ENCODE results near the gene CHCHD6. TPM values are rescaled to one million over a fixed set of nuclear protein-coding genes. Genes with fewer than 3 reads are reported as not detected.

The CHCHD6 gene
- total RNA-seq, 2 experiments from 2014 or later, result 17.2 to 17.7 TPM

GRCh38 chr3:126677862-126678503, 26.1 kb upstream of the CHCHD6 start:
- H3K4me1 Mint-ChIP-seq (ENCODE audit: low read depth), result peaks cover 3% of the 10 kb centered on the region
- no peak overlapping the region for H3K4me3 Mint-ChIP-seq
- CTCF ChIA-PET, result interaction anchor here (0.7 to 2.5 kb wide), 8 partner anchors 17 to 870 kb away, joined by 3 to 18 read pairs (median 4); partner anchors contain the start of genes CHCHD6 and PLXNA1
- H3K9me3 Mint-ChIP-seq, result peaks cover 3% of the 10 kb centered on the region
- intact Hi-C loops (cut with micrococcal nuclease), result no loop called here
- no peak overlapping the region for H3K27ac Mint-ChIP-seq
- no peak for DNase-seq
- H3K36me3 Mint-ChIP-seq (ENCODE audit: low read depth), result no peaks in the 10 kb centered on the region
- H3K27me3 Mint-ChIP-seq (ENCODE audit: low read depth), result peaks cover 5% of the 10 kb centered on the region

GRCh38 chr3:126678693-126679317, 25.2 kb upstream of the CHCHD6 start:
- intact Hi-C loops (cut with micrococcal nuclease), result loop anchor here (1.0 kb wide), 3 partner anchors 303 to 868 kb away; no protein-coding TSS in a partner anchor
- Mint-ChIP-seq H3K4me3 (peak overlapping the region; percentile 5), H3K36me3 (ENCODE audit: low read depth) (no peaks in the 10 kb centered on the region), H3K9me3 (peaks cover 1% of the 10 kb centered on the region), H3K27ac (no peak overlapping the region), H3K27me3 (ENCODE audit: low read depth) (peaks cover 5% of the 10 kb centered on the region), H3K4me1 (ENCODE audit: low read depth) (peaks cover 3% of the 10 kb centered on the region)
- no peak for DNase-seq
- CTCF ChIA-PET, result interaction anchor here (1.0 to 2.5 kb wide), 14 partner anchors 12 to 869 kb away, joined by 3 to 18 read pairs (median 4); partner anchors contain the start of genes CHCHD6 and PLXNA1

- CTCF ChIA-PET, result interaction anchor here (0.5 to 2.5 kb wide), 19 partner anchors 12 to 1082 kb away, joined by 3 to 18 read pairs (median 4); partner anchors contain the start of gene PLXNA1
- no peaks in the 10 kb centered on the region for H3K9me3 Mint-ChIP-seq
- H3K4me1 Mint-ChIP-seq (ENCODE audit: low read depth), result peaks cover 3% of the 10 kb centered on the region
- peaks cover 5% of the 10 kb centered on the region for H3K27me3 Mint-ChIP-seq (ENCODE audit: low read depth)
- intact Hi-C loops (cut with micrococcal nuclease), result loop anchor here (1.0 kb wide), 3 partner anchors 303 to 868 kb away; no protein-coding TSS in a partner anchor
- no peak overlapping the region for H3K27ac Mint-ChIP-seq
- peak overlapping the region; percentile 5 for H3K4me3 Mint-ChIP-seq
- peak; percentile 86 for DNase-seq
- H3K36me3 Mint-ChIP-seq (ENCODE audit: low read depth), result no peaks in the 10 kb centered on the region
Measured at GRCh38 chr3:126679318-126679751, 24.7 kb upstream of the CHCHD6 start.

GRCh38 chr3:126679831-126680666, 24.0 kb upstream of the CHCHD6 start:
- H3K27ac Mint-ChIP-seq, result no peak overlapping the region
- CTCF ChIA-PET, result interaction anchor here (0.5 to 2.5 kb wide), 19 partner anchors 12 to 1083 kb away, joined by 3 to 18 read pairs (median 4); partner anchors contain the start of gene PLXNA1
- intact Hi-C loops (cut with micrococcal nuclease), result loop anchor here (1.0 kb wide), 3 partner anchors 302 to 867 kb away; no protein-coding TSS in a partner anchor
- H3K27me3 Mint-ChIP-seq (ENCODE audit: low read depth), result peaks cover 5% of the 10 kb centered on the region
- no peak overlapping the region for H3K4me3 Mint-ChIP-seq
- H3K9me3 Mint-ChIP-seq, result no peaks in the 10 kb centered on the region
- no peaks in the 10 kb centered on the region for H3K36me3 Mint-ChIP-seq (ENCODE audit: low read depth)
- no peak for DNase-seq
- peaks cover 3% of the 10 kb centered on the region for H3K4me1 Mint-ChIP-seq (ENCODE audit: low read depth)

- H3K9me3 Mint-ChIP-seq, result no peaks in the 10 kb centered on the region
Measured at GRCh38 chr3:126680667-126681055, 23.4 kb upstream of the CHCHD6 start.

GRCh38 chr3:126682009-126682408, 22.0 kb upstream of the CHCHD6 start:
- Mint-ChIP-seq H3K9me3 (no peaks in the 10 kb centered on the region), H3K27me3 (ENCODE audit: low read depth) (peaks cover 5% of the 10 kb centered on the region), H3K36me3 (ENCODE audit: low read depth) (no peaks in the 10 kb centered on the region), H3K4me3 (no peak overlapping the region), H3K4me1 (ENCODE audit: low read depth) (peaks cover 3% of the 10 kb centered on the region), H3K27ac (no peak overlapping the region)
- CTCF ChIA-PET, result no interaction called here
- intact Hi-C loops (cut with micrococcal nuclease), result no loop called here
- no peak for DNase-seq

More at GRCh38 chr3:126680667-126681055, 23.4 kb upstream of the CHCHD6 start:
- Mint-ChIP-seq H3K36me3 (ENCODE audit: low read depth) (no peaks in the 10 kb centered on the region), H3K4me3 (no peak overlapping the region), H3K27ac (no peak overlapping the region), H3K4me1 (ENCODE audit: low read depth) (peaks cover 3% of the 10 kb centered on the region), H3K27me3 (ENCODE audit: low read depth) (peaks cover 5% of the 10 kb centered on the region)
- intact Hi-C loops (cut with micrococcal nuclease), result no loop called here
- CTCF ChIA-PET, result interaction anchor here (0.8 to 2.5 kb wide), 7 partner anchors 12 to 840 kb away, joined by 3 to 8 read pairs (median 4); no protein-coding TSS in a partner anchor
- no peak for DNase-seq

GRCh38 chr3:126683069-126683468, 21.0 kb upstream of the CHCHD6 start:
- intact Hi-C loops (cut with micrococcal nuclease), result no loop called here
- no peak for DNase-seq
- CTCF ChIA-PET, result interaction anchor here (0.6 kb wide), 1 partner anchor 565 kb away, joined by 3 read pairs; no protein-coding TSS in a partner anchor
- Mint-ChIP-seq H3K4me3 (no peak overlapping the region), H3K27ac (no peak overlapping the region), H3K4me1 (ENCODE audit: low read depth) (peaks cover 3% of the 10 kb centered on the region), H3K27me3 (ENCODE audit: low read depth) (peaks cover 5% of the 10 kb centered on the region), H3K36me3 (ENCODE audit: low read depth) (no peaks in the 10 kb centered on the region), H3K9me3 (no peaks in the 10 kb centered on the region)

GRCh38 chr3:126684218-126684751, 19.8 kb upstream of the CHCHD6 start:
- no peaks in the 10 kb centered on the region for H3K27me3 Mint-ChIP-seq (ENCODE audit: low read depth)
- no peaks in the 10 kb centered on the region for H3K4me1 Mint-ChIP-seq (ENCODE audit: low read depth)
- H3K9me3 Mint-ChIP-seq, result no peaks in the 10 kb centered on the region
- intact Hi-C loops (cut with micrococcal nuclease), result no loop called here
- no peak for DNase-seq
- no peak overlapping the region for H3K27ac Mint-ChIP-seq
- H3K36me3 Mint-ChIP-seq (ENCODE audit: low read depth), result no peaks in the 10 kb centered on the region
- no peak overlapping the region for H3K4me3 Mint-ChIP-seq
- CTCF ChIA-PET, result interaction anchor here (0.6 to 0.8 kb wide), 2 partner anchors 15 to 299 kb away, joined by 3 read pairs; no protein-coding TSS in a partner anchor

- H3K36me3 Mint-ChIP-seq (ENCODE audit: low read depth), result no peaks in the 10 kb centered on the region
- H3K27me3 Mint-ChIP-seq (ENCODE audit: low read depth), result peaks cover 4% of the 10 kb centered on the region
- H3K4me3 Mint-ChIP-seq, result no peak overlapping the region
- intact Hi-C loops (cut with micrococcal nuclease), result no loop called here
- CTCF ChIA-PET, result no interaction called here
- H3K27ac Mint-ChIP-seq, result no peak overlapping the region
- DNase-seq, result no peak
- no peaks in the 10 kb centered on the region for H3K4me1 Mint-ChIP-seq (ENCODE audit: low read depth)
- H3K9me3 Mint-ChIP-seq, result no peaks in the 10 kb centered on the region
Measured at GRCh38 chr3:126685021-126685420, 19.0 kb upstream of the CHCHD6 start.

- DNase-seq, result no peak
- Mint-ChIP-seq H3K27ac (no peak overlapping the region), H3K4me1 (ENCODE audit: low read depth) (no peaks in the 10 kb centered on the region), H3K36me3 (ENCODE audit: low read depth) (no peaks in the 10 kb centered on the region), H3K27me3 (ENCODE audit: low read depth) (peaks cover 4% of the 10 kb centered on the region), H3K9me3 (no peaks in the 10 kb centered on the region), H3K4me3 (no peak overlapping the region)
- CTCF ChIA-PET, result no interaction called here
- intact Hi-C loops (cut with micrococcal nuclease), result no loop called here
Measured at GRCh38 chr3:126685493-126685892, 18.5 kb upstream of the CHCHD6 start.

GRCh38 chr3:126691765-126692164, 12.3 kb upstream of the CHCHD6 start:
- no peaks in the 10 kb centered on the region for H3K36me3 Mint-ChIP-seq (ENCODE audit: low read depth)
- no peaks in the 10 kb centered on the region for H3K9me3 Mint-ChIP-seq
- DNase-seq, result no peak
- intact Hi-C loops (cut with micrococcal nuclease), result no loop called here
- H3K27me3 Mint-ChIP-seq (ENCODE audit: low read depth), result peaks cover 30% of the 10 kb centered on the region
- CTCF ChIA-PET, result interaction anchor here (1.8 kb wide), 1 partner anchor 12 kb away, joined by 6 read pairs; no protein-coding TSS in a partner anchor
- H3K4me3 Mint-ChIP-seq, result no peak overlapping the region
- no peaks in the 10 kb centered on the region for H3K4me1 Mint-ChIP-seq (ENCODE audit: low read depth)
- H3K27ac Mint-ChIP-seq, result no peak overlapping the region

Data from activated naive CD4-positive, alpha-beta T cell treated with anti-CD3 and anti-CD28 coated beads for 36 hours (primary cell).